RWPE1 (cell line): ENCODE results near the gene MYOZ3.

Experiments
- CTCF ChIA-PET: fragments of 350-600 bp; sonication (Branson Sonifier 250); formaldehyde crosslinking; extraction: SDS; loops from one replicate; lab custom pipeline; 2021; lab: Yijun Ruan, JAX
- POLR2A ChIA-PET: fragments of 400-600 bp; formaldehyde crosslinking; extraction: SDS; loops from one replicate; lab custom pipeline; 2020; ENCODE audit warnings: antibody characterized with exemption; ENCODE audit not compliant: low non-redundant PET; lab: Yijun Ruan, JAX
- DNase-seq: peaks from one replicate; pipeline ENCODE4 v3.0.0; 2012; ENCODE audit warnings: low spot score
- H3K27ac ChIP-seq: fragments of 450-650 bp; 2 replicates; pipeline ENCODE4 v1.5.1; 2017
- TF ChIP-seq, protein P1 (sequence below): fragments of 450-650 bp; conservative IDR thresholded peaks from 2 replicates; pipeline ENCODE4 v1.5.1; 2017; ENCODE audit warnings: low read depth, mild to moderate bottlenecking

Gene MYOZ3

DNA sequence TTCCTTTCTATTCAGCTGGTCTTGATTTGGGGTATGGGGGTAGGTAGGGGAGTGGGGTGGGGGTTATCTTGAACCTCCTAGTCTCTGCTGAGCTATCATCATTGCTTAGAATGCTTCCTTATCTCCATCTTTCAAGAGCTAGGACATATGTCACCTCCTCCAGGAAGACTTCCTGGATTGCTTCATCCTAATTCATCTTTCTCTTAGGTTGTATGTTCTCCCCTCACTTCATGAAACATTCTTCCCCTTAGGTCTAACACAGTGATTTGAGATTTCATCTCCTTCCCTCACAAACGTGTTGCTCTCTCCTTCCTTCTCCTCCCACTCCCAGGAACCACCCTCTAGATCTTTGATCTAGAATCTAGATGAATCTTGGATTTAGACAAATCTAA lies 23.0 kb upstream of the MYOZ3 start:
- POLR2A ChIA-PET, result no interaction called here
- TF ChIP-seq, protein P1, sequence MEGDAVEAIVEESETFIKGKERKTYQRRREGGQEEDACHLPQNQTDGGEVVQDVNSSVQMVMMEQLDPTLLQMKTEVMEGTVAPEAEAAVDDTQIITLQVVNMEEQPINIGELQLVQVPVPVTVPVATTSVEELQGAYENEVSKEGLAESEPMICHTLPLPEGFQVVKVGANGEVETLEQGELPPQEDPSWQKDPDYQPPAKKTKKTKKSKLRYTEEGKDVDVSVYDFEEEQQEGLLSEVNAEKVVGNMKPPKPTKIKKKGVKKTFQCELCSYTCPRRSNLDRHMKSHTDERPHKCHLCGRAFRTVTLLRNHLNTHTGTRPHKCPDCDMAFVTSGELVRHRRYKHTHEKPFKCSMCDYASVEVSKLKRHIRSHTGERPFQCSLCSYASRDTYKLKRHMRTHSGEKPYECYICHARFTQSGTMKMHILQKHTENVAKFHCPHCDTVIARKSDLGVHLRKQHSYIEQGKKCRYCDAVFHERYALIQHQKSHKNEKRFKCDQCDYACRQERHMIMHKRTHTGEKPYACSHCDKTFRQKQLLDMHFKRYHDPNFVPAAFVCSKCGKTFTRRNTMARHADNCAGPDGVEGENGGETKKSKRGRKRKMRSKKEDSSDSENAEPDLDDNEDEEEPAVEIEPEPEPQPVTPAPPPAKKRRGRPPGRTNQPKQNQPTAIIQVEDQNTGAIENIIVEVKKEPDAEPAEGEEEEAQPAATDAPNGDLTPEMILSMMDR, result no peak
- CTCF ChIA-PET, result interaction anchor here (0.9 to 1.2 kb wide), 2 partner anchors 18 to 30 kb away, joined by 3 to 6 read pairs; no protein-coding TSS in a partner anchor
- H3K27ac ChIP-seq, result peak overlapping the region; percentile 72
- no peak for DNase-seq

DNA sequence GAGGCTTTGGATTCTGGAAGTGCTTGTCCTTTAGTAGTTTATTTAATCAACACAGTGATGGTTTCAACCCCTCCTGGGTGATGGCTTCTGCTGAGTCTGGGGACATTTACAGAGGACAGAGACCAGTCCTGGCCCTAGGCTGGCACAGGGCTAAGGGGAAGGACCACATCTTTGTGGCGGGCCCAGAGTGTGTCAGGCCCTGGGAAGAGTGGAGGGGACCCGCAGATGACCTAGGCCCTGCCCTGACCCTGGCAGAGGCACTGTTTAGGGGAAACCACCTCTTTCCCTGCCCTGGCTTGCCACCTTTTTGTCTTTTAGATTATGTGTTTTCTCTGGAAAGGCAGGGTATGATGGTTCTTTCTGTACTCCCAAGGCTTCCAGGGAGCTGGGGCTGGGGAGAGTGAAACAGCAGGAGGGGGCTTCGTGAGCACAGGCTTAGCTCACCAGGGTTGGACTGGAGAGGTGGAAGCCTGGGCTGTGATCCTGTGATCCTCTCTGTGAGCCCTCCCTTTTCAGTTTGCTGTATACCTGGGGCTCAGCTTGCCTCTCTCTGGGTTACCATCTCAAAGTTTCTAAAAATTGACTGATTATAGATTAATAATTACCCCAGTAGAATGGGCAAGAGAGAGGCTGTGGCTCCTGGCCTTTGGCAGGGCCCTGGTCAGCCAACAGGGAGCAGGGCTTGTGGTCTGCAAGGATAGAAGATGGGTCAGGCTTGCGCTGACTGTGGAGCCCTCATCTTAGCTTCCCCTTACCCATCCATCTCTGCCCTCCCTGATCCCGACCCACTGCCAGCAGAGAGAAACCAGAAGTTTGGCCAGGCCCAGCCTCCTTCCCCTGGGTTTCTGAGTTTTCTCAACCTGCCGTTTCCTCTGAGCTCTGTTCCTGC lies 22.3 kb upstream of the MYOZ3 start:
- ChIA-PET POLR2A (no interaction called here), CTCF (interaction anchor here (0.5 kb wide), 1 partner anchor 804 kb away, joined by 3 read pairs; no protein-coding TSS in a partner anchor)
- TF ChIP-seq, protein P1, result no peak
- no peak for DNase-seq
- H3K27ac ChIP-seq, result peak overlapping the region; percentile 96

DNA sequence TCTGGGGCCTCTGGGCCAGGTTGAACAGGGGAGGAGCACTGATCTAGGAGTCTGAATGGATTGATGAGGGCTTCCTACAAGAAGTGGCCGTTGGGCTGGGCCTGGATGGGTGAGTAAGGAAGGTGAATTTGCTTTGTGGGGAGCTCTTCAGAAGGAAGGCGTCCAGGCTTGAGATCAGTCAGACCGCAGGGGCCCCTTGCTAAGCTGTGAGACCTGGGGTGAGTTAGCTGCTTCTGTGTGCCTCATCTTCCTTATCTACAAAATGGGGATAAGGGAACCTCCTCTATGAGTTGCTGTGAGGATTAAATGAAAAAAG lies 21.7 kb upstream of the MYOZ3 start:
- POLR2A ChIA-PET, result no interaction called here
- CTCF ChIA-PET, result interaction anchor here (0.6 kb wide), 2 partner anchors 193 to 332 kb away, joined by 3 to 6 read pairs; no protein-coding TSS in a partner anchor
- peak overlapping the region; percentile 96 for H3K27ac ChIP-seq
- no peak for DNase-seq
- TF ChIP-seq, protein P1, result no peak

DNA sequence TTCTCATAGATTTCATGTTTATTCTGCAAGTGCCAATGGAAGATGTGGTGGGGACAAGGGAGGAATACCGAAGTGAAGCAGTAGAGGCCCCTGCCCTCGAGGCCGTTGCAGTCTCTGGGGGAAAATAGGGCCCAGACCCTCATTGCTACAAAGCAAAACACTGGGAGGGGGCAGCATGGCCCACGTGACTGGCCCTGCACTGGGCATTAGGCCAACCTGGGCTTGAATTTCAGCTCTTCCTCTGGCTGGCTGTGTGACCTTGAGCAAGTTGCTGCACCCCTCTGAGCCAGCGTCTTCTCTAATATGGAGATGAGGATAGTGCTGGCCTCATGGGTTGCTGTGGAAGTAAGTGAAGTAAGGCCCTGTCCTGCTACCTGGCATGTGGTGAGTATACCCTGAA lies 21.3 kb upstream of the MYOZ3 start:
- POLR2A ChIA-PET, result no interaction called here
- CTCF ChIA-PET, result interaction anchor here (0.6 kb wide), 2 partner anchors 194 to 331 kb away, joined by 3 to 6 read pairs; no protein-coding TSS in a partner anchor
- TF ChIP-seq, protein P1, result no peak
- peak overlapping the region; percentile 96 for H3K27ac ChIP-seq
- no peak for DNase-seq

DNA sequence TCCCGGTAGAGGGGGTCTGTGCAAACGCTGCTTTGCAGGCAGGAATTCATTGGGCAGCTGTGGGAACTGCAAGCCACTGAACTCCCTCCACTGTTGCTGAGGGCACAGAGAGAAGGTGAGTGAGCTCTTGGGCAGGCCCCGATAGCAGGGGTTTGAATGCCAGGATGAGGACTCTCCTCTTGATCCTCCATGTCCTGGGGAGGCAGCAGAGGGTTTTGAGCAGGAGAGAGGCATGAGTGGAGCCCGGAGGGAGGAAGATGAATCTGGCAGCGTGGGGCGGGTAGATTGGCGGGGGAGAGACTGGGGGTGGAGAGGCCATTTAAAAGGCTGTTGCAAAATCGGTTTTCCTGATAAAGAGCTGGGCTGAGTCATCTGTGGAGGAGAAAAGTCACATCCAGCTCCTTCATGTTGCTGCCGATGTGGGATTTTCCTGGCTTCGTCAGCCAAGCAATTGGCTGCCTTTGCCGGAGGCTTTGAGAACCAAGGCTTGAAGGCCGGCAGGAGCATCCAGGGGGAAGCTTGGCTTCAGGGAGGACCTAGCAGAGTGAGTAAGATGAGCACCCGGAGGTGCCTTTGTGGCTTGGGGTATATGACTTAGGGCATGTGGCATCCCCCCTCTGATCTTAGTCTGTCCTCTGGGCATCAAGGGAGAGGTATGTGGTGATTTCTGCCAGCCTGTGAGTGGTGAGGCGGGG lies 20.6 kb upstream of the MYOZ3 start, which contains the start of gene SYNPO:
Gene SYNPO (plus strand): TSS at position 350 of the 695 bp plus-strand sequence. CDS start 7,616 bp downstream, outside the sequence.
- DNase-seq, result peak; percentile 95
- CTCF ChIA-PET, result no interaction called here
- TF ChIP-seq, protein P1, result no peak
- POLR2A ChIA-PET, result interaction anchor here (0.6 kb wide), 1 partner anchor 26 kb away, joined by 4 read pairs; no protein-coding TSS in a partner anchor
- H3K27ac ChIP-seq, result peak within 1 kb of the TSS; percentile 96

DNA sequence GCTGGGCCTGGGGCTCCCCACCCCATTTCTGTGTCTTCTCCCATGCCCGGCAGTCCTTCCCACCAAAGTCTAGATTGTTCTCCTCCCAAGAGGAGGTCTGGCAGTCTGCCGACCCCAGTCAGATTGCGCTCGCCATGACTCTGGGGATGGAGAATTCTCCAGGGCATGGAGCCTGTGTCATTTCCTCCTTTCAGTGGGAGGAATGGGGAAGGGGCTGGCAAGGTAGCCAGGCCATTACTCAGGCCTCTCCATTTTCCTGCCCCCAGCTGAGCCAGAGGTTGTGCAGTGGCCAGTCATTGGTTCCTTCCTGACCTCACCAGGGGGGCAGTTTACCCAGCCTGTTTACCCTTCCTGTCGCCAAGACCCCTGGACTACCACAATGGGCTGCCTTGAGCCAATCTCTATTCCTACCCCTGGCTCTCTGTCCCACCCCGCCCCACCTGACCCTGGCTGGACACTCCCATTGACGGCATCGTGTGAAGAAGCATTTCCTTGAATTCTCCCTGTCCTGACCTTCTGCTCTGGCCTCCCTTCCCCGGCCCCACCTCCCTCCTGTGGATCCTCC lies 20.0 kb upstream of the MYOZ3 start:
- POLR2A ChIA-PET, result interaction anchor here (0.6 kb wide), 1 partner anchor 25 kb away, joined by 4 read pairs; no protein-coding TSS in a partner anchor
- peak; percentile 41 for DNase-seq
- peak overlapping the region; percentile 96 for H3K27ac ChIP-seq
- TF ChIP-seq, protein P1, result no peak
- CTCF ChIA-PET, result no interaction called here
